Parathyroid adenoma (tissue), 2 donors: Measurements from ENCODE around the gene ANO9.
"Not testable (repeated sequence)": the region's sequence is repeated elsewhere in the genome, so short reads cannot be mapped to it uniquely, and the experiment has no call there.

Source experiments
- H2AFZ ChIP-seq: fragments of 300-600 bp; sonication (generic); one replicate; pipeline ENCODE4 v1.7.0; 2017; ENCODE audit warnings: antibody characterized with exemption, mild to moderate bottlenecking
- H3K27ac ChIP-seq: fragments of 300-600 bp; sonication (generic); one replicate; pipeline ENCODE4 v1.7.0; 2017
- H3K27me3 ChIP-seq: fragments of 300-600 bp; sonication (generic); one replicate; pipeline ENCODE4 v1.7.0; 2017; ENCODE audit warnings: low read length; ENCODE audit not compliant: control insufficient read depth, insufficient read depth
- H3K36me3 ChIP-seq: fragments of 300-600 bp; sonication (generic); one replicate; pipeline ENCODE4 v1.7.0; 2017; ENCODE audit warnings: low read length; ENCODE audit not compliant: control insufficient read depth, insufficient read depth
- H3K4me1 ChIP-seq: fragments of 300-600 bp; sonication (generic); one replicate; pipeline ENCODE4 v1.7.0; 2017; ENCODE audit warnings: control low read depth
- H3K4me2 ChIP-seq: fragments of 300-600 bp; sonication (generic); one replicate; pipeline ENCODE4 v1.7.0; 2017; ENCODE audit warnings: low read length
- H3K4me3 ChIP-seq: fragments of 300-600 bp; sonication (generic); one replicate; pipeline ENCODE4 v1.7.0; 2017; ENCODE audit warnings: low read depth, low read length
- H3K79me2 ChIP-seq: fragments of 300-600 bp; sonication (generic); one replicate; pipeline ENCODE4 v1.7.0; 2017; ENCODE audit warnings: control low read depth
- H3K9ac ChIP-seq: fragments of 300-600 bp; sonication (generic); one replicate; pipeline ENCODE4 v1.7.0; 2017; ENCODE audit warnings: mild to moderate bottlenecking
- H3K9me3 ChIP-seq: fragments of 300-600 bp; sonication (generic); one replicate; pipeline ENCODE4 v1.7.0; 2017; ENCODE audit warnings: low read length; ENCODE audit not compliant: control insufficient read depth
- CTCF ChIP-seq: fragments of 300-600 bp; sonication (generic); IDR thresholded peaks from one replicate; pipeline ENCODE4 v1.7.0; 2017; ENCODE audit warnings: antibody characterized with exemption, mild to moderate bottlenecking
- donor health status: primary hyperparathyroidism.

Gene ANO9

GRCh38 chr11:472816-473215, 31.0 kb upstream of the ANO9 start:
- H3K4me2 ChIP-seq, result no peak overlapping the region
- H3K79me2 ChIP-seq, result peaks cover 7% of the 10 kb centered on the region
- no peaks in the 10 kb centered on the region for H3K36me3 ChIP-seq
- H3K27me3 ChIP-seq, result no peaks in the 10 kb centered on the region
- H3K4me1 ChIP-seq, result peaks cover 13% of the 10 kb centered on the region
- no peak overlapping the region for H3K9ac ChIP-seq
- H2AFZ ChIP-seq, result no peak overlapping the region
- no peaks in the 10 kb centered on the region for H3K9me3 ChIP-seq
- no peak overlapping the region for H3K4me3 ChIP-seq
- TF ChIP-seq CTCF, result no peak
- H3K27ac ChIP-seq, result no peak overlapping the region

GRCh38 chr11:472272-472671, 30.5 kb upstream of the ANO9 start:
- H3K4me1 ChIP-seq, result peaks cover 13% of the 10 kb centered on the region
- H3K4me2 ChIP-seq, result no peak overlapping the region
- H3K9me3 ChIP-seq, result no peaks in the 10 kb centered on the region
- no peak for TF ChIP-seq CTCF
- no peak overlapping the region for H3K9ac ChIP-seq
- H2AFZ ChIP-seq, result no peak overlapping the region
- H3K4me3 ChIP-seq, result no peak overlapping the region
- peaks cover 7% of the 10 kb centered on the region for H3K79me2 ChIP-seq
- no peaks in the 10 kb centered on the region for H3K36me3 ChIP-seq
- H3K27me3 ChIP-seq, result no peaks in the 10 kb centered on the region
- H3K27ac ChIP-seq, result no peak overlapping the region

- H3K4me2 ChIP-seq, result no peak overlapping the region
- H2AFZ ChIP-seq, result no peak overlapping the region
- H3K27me3 ChIP-seq, result no peaks in the 10 kb centered on the region
- H3K27ac ChIP-seq, result no peak overlapping the region
- peaks cover 7% of the 10 kb centered on the region for H3K79me2 ChIP-seq
- no peaks in the 10 kb centered on the region for H3K9me3 ChIP-seq
- no peaks in the 10 kb centered on the region for H3K36me3 ChIP-seq
- no peak for TF ChIP-seq CTCF
- peaks cover 13% of the 10 kb centered on the region for H3K4me1 ChIP-seq
- no peak overlapping the region for H3K9ac ChIP-seq
- no peak overlapping the region for H3K4me3 ChIP-seq
These were observed 29.8 kb upstream of the ANO9 start for GRCh38 chr11:471468-472145.

GRCh38 chr11:469684-470560, 28.1 kb upstream of the ANO9 start:
- peaks cover 13% of the 10 kb centered on the region for H3K4me1 ChIP-seq
- peak; percentile 33 for TF ChIP-seq CTCF
- no peaks in the 10 kb centered on the region for H3K27me3 ChIP-seq
- H3K9ac ChIP-seq, result no peak overlapping the region
- peak overlapping the region; percentile 27 for H3K4me3 ChIP-seq
- H3K36me3 ChIP-seq, result no peaks in the 10 kb centered on the region
- H3K79me2 ChIP-seq, result peaks cover 5% of the 10 kb centered on the region
- H3K27ac ChIP-seq, result peak overlapping the region; percentile 94
- H3K9me3 ChIP-seq, result no peaks in the 10 kb centered on the region
- H3K4me2 ChIP-seq, result peak overlapping the region; percentile 61
- H2AFZ ChIP-seq, result peak overlapping the region; percentile 79

- Histone ChIP-seq H3K4me2 (peak overlapping the region; percentile 61), H2AFZ (peak overlapping the region; percentile 79), H3K4me3 (peak overlapping the region; percentile 27), H3K4me1 (peaks cover 13% of the 10 kb centered on the region), H3K27ac (peak overlapping the region; percentile 94)
- not testable (repeated sequence) for H3K9ac ChIP-seq, H3K36me3 ChIP-seq, H3K9me3 ChIP-seq, H3K27me3 ChIP-seq, H3K79me2 ChIP-seq
These were observed 27.3 kb upstream of the ANO9 start for GRCh38 chr11:469026-469683.
